GM03348 (cell line): ENCODE data around the gene RAB42.
"Not testable (repeated sequence)": the region's sequence is repeated elsewhere in the genome, so short reads cannot be mapped to it uniquely, and the experiment has no call there.

Source experiments
- DNase-seq: peaks from one replicate; pipeline ENCODE4 v3.0.0; 2012; ENCODE audit warnings: low spot score

RAB42 gene

DNA sequence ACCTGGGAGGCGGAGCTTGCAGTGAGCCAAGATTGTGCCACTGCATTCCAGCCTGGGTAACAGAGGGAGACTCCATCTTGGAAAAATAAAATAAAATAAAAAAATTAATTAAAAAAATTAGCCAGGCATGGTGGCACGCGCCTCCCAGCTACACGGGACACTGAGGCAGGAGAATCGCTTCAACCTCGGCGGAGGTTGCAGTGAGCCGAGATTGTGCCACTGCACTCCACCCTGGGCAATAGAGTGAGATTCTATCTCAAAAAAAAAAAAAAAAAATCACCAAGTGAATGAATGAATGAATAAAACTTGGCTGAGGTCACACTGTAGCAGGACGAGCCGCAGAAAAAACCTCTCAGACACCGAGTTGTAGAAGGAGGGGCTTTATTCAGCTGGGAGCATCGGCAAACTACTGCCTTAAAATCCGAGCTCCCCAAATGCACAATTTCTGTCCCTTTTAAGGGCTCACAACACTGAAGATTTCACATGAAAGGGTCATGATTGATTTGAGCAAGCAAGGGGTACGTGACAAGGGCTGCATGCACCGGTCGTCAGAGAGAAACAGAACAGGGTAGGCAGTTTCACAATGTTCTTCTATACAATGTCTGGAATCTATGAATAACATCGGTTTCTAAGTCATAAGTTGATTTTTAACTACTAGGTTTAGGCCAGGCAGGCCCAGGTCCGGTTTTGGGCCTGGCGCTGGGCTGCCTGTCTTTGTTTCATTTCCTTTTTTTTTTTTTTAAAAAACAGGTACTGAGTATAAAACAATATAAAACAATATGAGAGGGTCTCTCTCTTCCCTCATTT lies 5.3 kb upstream of the RAB42 start:
- DNase-seq, result not testable (repeated sequence)

GRCh38 chr1:28592321-28593071 lies 431 bp downstream of the RAB42 start:
- DNase-seq, result peak; percentile 79

DNA sequence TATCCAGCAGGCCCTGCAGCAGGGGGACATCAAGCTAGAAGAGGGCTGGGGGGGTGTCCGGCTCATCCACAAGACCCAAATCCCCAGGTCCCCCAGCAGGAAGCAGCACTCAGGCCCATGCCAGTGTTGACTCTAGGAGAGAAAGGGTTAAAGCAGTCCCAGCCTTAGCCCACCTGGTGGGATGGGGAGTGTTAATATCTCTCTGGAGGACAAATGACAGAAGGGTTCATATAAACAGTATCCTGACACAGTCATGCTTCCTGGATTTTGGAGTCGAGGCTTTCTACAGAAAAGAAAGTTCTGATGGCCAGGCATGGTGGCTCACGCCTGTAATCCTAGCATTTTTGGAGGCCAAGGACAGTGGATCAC lies 1.9 kb downstream of the RAB42 start:
- not testable (repeated sequence) for DNase-seq

DNA sequence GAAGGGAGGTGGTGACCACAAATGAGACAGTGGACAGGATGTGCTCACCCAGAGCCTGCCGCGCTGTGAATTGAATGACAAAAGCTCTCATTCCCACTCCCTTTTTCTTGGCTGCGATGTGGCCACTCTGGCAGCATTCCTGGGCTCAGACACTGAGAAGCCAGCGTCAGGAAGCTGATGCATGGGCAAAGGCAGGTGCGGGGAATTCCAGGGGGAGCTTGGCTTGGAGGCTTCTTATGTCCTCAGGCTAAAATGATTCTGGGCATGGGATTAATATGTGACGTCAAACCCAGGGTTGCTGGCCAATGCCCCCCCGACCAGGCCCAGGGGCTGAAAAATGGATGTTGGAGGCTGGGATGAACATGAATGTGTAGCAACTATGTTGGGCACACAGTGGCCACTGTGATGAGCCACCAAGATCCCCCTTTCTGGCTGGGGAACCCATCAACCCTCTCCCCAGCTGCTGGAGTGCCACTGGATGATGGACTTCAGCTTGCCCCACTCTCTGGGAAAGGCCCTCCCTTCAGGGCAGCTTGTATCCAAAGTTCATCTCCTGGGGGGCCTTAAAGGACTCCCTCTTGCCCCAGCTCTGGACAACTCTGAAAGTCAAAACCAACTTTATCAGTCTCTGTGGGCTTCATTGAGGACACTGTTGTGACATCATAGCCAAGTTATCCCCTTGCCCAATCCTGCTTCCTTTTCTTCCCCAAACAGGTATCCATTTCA lies 2.8 kb downstream of the RAB42 start:
- peak; percentile 22 for DNase-seq

GRCh38 chr1:28595412-28596191 lies 3.5 kb downstream of the RAB42 start:
- DNase-seq, result no peak

DNA sequence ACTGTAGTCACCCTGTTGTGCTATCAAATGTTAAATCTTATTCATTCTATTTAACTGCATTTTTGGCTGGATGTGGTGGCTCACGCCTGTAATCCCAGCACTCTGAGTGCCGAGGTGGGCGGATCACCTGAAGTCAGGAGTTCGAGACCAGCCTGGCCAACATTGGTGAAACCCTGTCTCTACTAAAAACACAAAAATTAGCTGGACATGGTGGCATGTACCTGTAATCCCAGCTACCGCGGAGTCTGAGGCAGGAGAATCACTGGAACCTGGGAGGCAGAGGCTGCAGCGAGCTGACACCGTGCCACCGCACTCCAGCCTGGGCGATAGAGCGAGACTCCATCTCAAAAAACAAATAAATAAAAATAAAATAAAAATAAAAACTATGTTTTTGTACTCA lies 4.2 kb downstream of the RAB42 start:
- DNase-seq, result not testable (repeated sequence)

DNA sequence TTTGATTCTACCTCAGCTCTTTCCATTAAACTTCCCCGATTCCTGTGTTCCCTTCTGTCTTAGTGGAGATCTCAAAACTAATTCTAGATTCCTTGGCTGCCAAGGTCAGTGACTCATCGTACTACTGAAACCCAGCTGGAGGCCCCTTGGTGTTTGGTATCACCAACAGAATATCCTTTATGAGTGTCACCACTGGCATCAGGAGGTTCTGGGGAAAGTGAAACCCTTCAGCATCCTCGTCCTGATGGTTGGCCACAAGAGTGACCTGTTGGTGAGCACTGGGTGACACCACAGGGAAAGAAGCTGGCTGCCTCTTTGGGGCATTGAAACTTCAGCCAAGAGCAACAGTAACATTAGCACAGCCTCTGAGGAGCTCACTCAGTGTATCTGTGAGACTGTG lies 9.6 kb downstream of the RAB42 start:
- DNase-seq, result peak; percentile 82

DNA sequence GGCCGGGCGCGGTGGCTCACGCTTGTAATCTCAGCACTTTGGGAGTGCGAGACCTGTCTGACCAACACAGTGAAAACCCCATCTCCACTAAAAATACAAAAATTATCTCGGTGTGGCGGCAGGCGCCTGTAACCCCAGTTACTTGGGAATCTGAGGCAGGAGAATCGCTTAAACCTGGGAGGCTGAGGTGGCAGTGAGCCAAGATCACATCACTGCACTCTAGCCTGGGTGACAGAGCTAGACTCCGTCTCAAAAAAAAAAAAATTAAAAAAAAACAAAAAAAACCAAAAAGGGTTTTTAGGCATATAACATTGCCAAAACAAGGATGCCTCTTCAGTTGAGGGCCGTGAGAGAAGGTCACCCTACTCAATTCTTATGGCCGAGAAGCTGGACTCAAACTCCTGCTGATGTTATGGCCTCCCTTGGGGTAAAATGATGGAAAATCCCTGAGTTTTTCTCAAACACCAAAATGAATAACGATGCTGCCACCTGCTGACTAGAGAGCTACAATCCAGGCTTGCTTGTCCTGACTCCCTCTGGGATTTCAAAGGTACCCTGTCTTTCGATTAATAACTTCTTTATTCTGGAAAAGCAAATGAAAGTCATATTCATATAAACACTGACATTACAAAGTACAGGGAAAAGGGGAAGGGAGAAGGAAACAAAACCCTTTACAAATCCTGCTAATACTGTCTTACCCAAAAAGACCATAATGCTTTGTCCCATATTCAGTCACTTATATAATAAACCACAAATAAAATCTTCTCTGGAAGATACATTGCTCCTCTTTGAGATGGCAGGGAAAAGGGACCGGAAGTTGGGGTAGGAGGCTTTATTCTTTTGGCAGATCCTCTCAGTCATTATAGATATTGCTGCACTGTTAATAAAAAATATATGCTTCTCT lies 10.7 kb downstream of the RAB42 start:
- peak; percentile 80 for DNase-seq

GRCh38 chr1:28604411-28604810 lies 12.3 kb downstream of the RAB42 start:
- DNase-seq, result no peak

GRCh38 chr1:28604962-28605361 lies 12.9 kb downstream of the RAB42 start:
- DNase-seq, result no peak

GRCh38 chr1:28606771-28607170 lies 14.7 kb downstream of the RAB42 start:
- no peak for DNase-seq

DNA sequence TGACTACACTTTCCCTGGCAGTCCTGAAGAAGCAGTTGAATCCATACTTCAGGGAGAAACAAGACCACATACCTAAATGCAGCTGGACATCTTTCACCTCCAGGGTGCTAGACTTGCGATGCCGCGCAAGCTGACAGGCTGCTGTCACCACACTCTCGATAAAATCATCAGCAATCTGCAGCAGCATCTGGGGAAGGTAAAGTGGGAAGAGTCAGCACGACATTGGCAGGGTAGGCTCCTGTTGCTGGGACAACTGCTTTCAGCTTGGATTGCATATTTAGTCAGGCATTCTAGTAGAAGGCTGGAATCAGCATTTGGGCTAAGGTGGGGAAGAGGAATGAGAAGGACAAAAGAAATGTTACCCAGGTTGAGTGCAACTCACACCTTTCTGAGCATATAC lies 21.1 kb downstream of the RAB42 start:
- DNase-seq, result no peak

- DNase-seq, result no peak
Observed at GRCh38 chr1:28631713-28632112, 39.6 kb downstream of the RAB42 start.

DNA sequence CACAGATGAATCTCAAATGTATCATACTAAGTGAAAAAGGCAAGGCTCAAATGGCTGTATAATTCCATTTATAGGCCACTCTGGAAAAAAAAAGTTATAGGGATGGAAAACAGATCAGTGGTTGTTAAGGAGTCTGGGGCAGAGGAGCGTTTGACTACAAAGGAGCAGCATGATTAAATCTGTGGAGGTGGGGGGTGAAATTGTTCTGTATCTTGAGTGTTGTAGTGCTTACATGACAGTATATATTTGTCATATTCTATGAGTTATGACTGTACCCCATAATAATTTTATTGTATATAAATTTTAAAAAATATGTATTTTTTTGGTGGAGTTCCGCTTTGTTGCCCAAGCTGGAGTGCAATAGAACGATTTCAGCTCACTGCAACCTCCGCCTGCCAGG lies 40.5 kb downstream of the RAB42 start:
- no peak for DNase-seq

DNA sequence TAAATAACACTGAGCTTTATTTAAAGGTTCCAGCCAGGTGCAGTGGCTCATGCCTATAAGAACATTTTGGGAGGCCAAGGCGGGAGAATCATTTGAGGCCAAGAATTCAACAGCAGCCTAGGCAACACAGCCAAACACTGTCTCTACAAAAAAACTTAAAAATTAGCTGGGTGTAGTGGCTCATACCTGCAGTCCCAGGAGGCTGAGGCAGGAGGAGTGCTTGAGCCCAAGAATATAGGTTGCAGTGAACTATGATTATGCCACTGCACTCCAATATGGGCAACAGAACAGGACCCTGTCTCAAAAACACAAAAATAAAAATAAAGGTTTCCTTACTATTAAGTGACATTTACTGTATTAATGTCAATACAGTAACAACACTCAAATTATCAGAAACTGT lies 48.7 kb downstream of the RAB42 start:
- no peak for DNase-seq

DNA sequence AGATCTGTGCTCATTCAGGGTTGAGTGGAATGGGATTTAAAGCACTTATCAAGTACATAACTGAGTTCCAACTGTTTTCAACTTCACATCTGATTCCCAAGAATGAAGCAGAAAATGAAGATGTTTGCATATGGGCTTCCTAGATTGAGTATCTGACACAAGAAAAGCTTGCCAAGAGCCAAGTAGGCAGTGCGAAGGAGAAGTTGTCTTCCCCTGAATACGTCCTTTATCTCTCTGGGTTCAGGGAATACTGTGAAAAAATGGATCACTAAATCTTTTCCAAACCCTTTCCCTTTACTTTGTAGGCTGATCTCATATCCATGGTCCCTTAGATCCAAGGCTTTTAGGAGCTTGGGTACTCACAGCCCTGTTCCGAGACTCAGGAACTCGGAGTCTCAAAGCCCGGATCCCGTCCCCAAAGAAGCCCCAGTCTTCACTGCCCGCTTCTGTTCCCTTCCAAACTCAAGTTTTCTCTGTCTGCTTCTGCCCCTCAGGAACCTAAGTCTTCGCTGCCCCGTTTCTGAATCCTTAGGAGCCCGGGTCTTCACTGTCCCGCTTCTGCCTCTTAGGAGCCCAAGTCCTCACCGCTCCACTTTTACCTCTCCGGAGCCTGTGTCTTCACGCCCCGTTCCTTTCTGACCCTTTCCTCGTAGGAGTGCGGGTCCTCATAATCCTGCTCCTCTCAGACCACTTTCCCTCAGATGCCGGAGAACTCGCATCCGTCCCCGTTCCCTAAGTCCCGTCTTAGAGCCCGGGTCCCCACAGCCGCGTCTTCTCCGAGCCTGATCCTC lies 50.2 kb downstream of the RAB42 start:
- peak; percentile 25 for DNase-seq

DNA sequence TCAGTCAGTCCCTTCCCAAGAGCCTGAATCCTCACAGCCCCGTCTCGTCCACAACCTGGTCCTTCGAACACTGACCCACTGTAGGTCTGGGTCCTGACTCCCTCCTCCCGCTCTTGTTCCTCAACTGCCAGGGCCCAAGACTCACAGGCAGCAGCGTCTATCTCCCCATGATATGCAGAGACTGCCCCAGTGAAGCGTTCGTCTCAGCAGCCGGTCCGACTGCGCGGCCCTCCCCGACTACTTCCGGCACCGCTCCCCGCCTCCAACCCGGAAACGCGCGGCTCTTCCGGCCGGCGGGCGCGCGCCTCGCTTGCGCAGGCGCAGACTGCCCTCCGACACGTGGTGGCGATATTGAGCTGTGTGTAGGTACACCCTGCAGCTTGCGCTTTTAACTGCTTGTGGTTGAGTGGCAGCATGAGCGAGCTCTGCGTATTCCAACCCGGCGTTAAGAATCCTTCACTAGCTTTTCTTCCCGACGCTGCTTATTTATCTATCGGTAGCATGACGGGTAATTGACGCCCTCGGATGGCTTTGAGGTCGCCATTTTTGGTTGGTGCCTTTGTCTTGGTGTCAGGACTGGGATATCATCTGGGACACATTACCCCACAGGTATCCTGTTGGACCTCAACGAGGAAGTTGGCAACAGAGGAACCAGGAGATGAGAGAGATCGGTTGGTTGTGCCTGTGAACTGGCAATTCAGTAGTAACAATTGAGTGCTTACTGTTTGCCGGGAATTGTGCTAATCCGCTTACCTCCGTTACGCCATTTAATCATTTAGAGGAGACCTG lies 51.0 kb downstream of the RAB42 start, which contains the start of gene TAF12:
Gene TAF12 (minus strand): TSS at position 221 of the 789 bp plus-strand sequence. CDS start 20,986 bp downstream, outside the sequence.
- peak; percentile 95 for DNase-seq

DNA sequence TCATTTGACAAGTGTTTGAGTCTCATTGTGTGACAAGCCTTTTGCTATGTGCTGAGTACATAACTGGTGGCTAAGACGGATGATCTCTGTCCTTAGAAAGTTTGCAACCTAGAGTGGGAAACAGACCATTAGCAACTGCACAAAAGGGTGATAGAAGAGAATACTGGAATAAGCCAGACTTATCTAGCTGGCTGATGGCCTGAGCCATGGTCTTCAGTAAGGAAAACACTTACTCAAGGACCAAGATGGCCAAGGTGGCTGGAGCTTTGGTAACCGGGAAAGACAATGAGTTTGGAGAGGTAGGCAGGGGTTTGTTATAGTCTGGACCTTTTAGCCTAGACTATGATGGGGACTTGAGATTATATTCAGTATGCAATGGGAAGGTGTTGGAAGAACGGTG lies 52.4 kb downstream of the RAB42 start:
- no peak for DNase-seq
